ENCODE data around the gene MKNK2.

MKNK2 gene

DNA sequence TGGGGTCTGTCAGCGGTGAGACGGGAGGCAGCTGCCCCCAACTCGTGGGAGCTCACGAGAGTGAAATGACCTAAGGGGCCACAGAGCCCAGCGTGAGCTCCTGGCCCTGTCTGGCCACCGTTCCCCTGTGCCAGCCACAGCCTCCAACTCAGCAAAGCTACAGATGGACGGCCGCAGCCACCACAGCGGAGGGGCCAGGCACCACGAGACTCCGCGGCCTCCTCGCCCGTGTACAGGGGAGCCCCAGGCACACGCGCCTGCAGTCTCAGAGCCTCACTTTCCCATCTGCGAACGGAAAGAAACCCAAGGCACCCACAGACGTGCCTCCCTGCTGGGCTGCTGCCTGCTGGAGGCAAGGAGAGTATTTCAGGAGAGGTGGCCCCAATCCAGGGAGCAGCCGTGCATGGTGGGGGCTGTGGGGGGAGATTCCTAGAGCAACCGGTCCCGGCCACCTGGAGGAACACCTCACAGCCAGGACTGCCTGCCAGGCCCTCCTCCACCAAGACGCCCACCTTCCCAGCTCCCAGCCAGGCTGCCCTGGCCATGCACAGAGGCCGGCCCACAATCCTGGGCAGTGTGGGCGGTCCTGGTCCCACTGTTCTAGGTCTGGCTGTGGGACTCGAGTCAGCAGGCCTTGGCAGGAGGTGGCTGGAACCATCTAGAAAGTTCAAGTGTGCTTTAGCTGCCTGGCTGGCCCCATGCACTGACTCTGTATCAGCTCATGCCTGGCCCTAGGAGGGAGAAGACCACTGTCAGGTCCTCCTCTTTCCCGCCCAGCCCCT, 1.9 kb downstream of the MKNK2 start:
- H3K4me3 ChIP-seq (ENCODE audit: low read depth, low read length): peak overlapping the region; percentile 97
- no peak for DNase-seq (ENCODE audit: low read depth)
- TF ChIP-seq, protein P1, sequence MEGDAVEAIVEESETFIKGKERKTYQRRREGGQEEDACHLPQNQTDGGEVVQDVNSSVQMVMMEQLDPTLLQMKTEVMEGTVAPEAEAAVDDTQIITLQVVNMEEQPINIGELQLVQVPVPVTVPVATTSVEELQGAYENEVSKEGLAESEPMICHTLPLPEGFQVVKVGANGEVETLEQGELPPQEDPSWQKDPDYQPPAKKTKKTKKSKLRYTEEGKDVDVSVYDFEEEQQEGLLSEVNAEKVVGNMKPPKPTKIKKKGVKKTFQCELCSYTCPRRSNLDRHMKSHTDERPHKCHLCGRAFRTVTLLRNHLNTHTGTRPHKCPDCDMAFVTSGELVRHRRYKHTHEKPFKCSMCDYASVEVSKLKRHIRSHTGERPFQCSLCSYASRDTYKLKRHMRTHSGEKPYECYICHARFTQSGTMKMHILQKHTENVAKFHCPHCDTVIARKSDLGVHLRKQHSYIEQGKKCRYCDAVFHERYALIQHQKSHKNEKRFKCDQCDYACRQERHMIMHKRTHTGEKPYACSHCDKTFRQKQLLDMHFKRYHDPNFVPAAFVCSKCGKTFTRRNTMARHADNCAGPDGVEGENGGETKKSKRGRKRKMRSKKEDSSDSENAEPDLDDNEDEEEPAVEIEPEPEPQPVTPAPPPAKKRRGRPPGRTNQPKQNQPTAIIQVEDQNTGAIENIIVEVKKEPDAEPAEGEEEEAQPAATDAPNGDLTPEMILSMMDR (IDR thresholded peaks at IDR 0.05; ENCODE audit: low read depth, low read length, missing control alignments): no peak

DNA sequence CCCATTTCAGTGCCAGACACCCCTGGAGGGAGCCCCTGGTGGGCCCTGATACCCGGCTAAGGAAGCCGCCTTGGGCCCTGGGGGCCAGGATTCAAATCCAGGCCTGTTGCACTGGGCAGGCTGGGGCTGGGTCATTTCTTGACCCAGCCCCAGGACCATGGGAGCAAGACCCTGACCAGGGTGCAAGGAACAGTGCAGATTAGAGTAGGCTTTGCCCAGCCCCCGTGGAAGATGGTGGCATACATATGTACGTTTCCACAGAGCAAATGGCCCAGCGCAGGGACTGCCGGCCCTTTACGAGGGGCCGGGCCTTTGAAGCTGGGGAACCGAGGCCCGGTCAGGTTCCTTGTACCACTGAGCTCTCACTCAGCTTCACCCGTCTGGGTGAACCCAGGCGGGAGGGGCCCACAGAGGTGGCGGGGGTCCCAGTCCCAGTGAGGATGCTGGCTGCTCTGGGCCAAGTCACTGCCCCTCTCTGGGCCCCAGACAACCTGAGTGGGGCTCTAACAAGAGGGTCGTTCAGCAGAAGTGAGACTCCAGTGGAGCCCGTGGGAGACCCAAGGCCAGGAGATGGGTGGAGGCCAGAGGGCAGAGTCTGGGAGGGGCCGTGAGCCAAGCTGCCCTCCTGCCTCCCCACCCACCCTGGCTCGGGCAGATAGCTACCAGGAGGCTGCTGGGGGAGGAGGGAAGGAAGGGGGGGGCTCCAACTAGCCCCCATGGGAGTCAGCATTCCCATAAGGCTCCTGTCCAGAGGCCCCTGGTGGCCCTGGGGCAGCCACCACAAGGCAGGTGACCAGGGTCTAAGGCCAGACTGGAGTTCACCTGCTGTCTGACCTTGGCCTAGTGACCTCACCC, 2.7 kb downstream of the MKNK2 start:
- DNase-seq (ENCODE audit: low read depth): no peak
- TF ChIP-seq, protein P1 (IDR thresholded peaks at IDR 0.05; ENCODE audit: low read depth, low read length, missing control alignments): no peak
- H3K4me3 ChIP-seq (ENCODE audit: low read depth, low read length): peak overlapping the region; percentile 97

DNA sequence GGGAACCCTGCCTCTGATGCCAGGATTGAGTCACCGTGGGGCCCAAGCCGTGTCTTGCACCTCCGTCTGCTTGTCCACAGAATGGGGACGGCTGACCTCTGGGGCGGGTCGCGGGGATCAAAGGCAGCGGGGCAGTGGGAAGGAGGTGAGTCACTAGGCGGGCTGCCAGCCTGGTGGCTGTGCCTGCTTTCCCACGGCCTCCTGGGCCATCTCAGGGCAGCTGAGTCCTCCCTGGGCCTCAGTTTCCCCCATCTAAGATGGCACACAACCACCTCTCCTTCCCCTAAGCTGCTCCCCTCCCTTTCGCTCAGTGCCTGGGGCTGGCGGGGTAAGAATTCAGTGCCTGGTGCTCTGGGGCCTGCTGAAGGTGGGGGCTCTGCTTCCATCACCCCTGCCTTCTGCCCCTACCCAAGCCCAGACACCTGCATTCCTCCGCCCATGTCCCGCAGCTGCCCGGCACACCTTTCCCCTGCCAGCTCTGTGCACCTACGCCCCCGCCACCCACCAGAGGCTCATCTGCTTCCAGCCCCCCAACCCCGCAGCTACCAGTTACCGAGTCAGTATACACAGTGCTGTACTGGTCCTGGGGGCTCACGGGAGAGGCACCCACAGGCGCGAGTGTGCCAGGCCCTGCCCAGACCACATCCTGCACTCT, 3.5 kb downstream of the MKNK2 start:
- H3K4me3 ChIP-seq (ENCODE audit: low read depth, low read length): peak overlapping the region; percentile 97
- TF ChIP-seq, protein P1 (IDR thresholded peaks at IDR 0.05; ENCODE audit: low read depth, low read length, missing control alignments): no peak
- DNase-seq (ENCODE audit: low read depth): no peak

DNA sequence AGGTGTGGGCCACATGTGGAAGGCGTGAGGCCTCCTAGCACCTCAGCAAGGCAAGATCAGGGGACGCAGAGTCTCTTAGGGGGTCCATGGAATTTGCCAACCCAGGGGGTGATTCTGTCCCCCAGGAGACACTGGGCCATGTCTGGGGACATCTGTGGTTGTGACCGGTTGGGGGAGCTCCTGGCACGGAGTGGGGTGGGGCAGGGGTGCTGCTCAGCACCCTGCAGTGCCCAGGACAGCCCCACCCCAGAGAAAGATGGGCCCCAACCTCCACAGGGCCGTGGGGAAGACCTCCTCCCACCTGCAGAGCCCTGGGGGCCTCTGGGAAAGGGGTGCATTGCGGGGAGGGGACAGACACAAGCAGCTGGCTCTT, 4.0 kb downstream of the MKNK2 start:
- peak overlapping the region; percentile 97; the same call in 1 of the 2 replicates for H3K4me3 ChIP-seq (ENCODE audit: low read depth, low read length)
- DNase-seq (ENCODE audit: low read depth): no peak
- TF ChIP-seq, protein P1 (IDR thresholded peaks at IDR 0.05; ENCODE audit: low read depth, low read length, missing control alignments): peak; percentile 29

DNA sequence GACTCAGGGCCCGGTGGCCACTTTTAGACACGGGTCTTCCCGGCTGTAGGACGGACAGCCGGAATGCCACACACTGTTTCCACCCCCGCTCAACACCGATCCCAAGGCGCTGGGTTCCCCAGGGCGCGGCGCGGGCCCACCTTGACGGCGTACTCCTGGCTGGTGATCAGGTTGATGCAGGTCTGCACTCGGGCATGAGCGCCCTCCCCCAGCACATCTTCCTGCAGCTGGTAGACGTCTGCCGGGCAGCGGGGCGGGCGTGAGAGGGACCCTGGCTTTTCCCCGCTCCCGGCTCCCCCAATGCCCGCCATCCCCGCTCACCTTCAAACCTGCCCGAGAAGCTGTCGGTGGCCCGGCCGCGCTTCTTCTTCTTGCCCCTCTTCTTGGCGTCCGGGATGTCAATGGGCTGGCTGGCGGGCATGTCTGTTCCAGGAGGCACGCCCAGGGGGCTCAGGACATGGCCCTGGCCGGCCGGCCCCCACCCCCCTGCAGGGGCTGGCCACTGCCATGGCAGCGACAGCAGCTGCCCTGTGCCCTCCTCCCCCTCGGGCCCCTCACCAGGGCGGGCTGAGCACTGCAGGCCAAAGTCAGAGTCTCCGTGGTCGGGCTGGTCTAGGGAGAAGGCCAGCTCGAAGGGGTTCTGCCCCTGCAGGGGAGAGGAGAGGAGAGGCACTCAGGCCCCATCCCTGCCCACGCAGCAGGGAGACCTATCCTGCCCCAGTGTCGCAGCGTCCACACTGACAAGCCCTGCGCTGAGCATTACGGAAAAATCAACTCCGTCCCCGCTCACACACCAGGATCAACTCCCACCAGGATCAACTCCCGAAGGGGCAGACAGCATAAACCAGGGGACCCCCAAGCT, 4.8 kb downstream of the MKNK2 start:
- H3K4me3 ChIP-seq (ENCODE audit: low read depth, low read length): peak overlapping the region; percentile 19; the same call in 1 of the 2 replicates
- no peak for DNase-seq (ENCODE audit: low read depth)
- TF ChIP-seq, protein P1 (IDR thresholded peaks at IDR 0.05; ENCODE audit: low read depth, low read length, missing control alignments): no peak

DNA sequence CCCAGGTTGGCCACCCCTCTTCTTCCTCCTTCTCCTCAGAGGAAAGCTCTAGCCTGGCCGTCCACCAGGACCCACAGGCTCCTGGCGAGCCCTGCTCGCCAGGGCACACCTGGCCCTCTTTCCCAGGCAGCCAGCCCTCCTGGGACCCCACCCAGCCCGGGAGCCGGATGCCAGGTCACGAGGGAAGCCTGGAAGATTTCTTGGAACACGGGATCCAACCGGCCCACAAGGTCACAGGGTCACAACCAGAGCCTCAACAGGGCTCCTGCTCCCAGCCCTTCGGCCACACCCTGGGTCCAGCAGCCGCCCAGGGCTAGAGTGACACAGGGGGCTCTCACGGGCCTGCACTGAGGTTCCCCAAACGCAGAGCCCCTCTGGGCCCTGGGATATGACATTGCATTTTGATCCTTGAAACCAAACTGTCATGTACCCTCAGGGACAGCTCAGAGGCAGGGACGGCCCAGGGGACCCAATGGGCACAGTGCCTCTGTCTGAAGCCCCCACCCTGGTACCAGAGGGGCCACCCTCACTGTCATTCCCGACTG, 5.5 kb downstream of the MKNK2 start:
- no peak for DNase-seq (ENCODE audit: low read depth)
- TF ChIP-seq, protein P1 (IDR thresholded peaks at IDR 0.05; ENCODE audit: low read depth, low read length, missing control alignments): no peak
- H3K4me3 ChIP-seq (ENCODE audit: low read depth, low read length): no peak overlapping the region; the same call in 1 of the 2 replicates
